ENCODE measurements around the gene PKP1. TPM values are rescaled to one million over a fixed set of nuclear protein-coding genes. Genes with fewer than 3 reads are reported as not detected.

PKP1 gene
- total and polyA plus RNA-seq, 3 donors from 2014 or later: 0.11 to 0.63 (median 0.50) TPM

DNA sequence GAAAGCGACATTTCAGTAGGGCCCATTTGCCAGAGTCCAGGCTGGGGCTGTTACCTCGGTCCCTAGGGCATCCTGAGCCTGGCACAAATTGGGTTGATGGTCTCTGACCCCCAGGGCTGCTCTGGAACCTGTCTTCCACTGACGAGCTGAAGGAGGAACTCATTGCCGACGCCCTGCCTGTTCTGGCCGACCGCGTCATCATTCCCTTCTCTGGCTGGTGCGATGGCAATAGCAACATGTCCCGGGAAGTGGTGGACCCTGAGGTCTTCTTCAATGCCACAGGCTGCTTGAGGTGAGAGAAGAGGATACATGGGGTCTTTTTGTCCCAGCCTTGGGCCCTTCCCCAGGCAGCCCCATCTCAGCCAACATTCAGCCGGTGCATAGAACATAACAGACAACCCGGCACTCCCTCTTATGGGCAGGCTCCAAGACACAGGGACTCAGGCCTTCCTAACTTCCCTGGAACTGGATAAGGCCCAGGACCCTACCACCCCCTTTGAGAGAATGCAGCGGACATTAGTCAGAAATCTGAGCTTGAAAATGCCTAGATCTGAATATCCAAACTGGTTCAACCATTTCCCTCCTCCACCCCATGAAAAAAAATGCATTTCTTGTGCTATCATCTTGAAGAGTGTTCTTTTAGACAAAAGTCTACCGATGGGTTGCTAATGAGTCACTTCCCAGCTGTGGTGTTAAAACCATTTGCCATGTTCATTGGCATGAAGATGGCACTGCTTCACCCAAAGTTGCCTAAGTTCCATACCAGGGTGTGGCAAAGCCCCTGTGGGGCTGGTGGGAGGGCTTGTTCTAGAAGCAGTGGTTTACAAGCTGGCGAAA, 35.4 kb downstream of the PKP1 start:
- Histone ChIP-seq H3K4me1 (no peaks in the 10 kb centered on the region), H3K9me3 (no peaks in the 10 kb centered on the region), H3K27me3 (no peaks in the 10 kb centered on the region), H3K27ac (no peak overlapping the region), H3K4me3 (no peak overlapping the region), H3K36me3 (ENCODE audit: low read depth, missing control alignments) (no peaks in the 10 kb centered on the region)
- WGBS, 2 donors: 86 to 88% methylated on average over 15 of the region's 15 CpGs
- no peak for DNase-seq
- no peak for TF ChIP-seq POLR2A (IDR thresholded peaks at IDR 0.05)
- no peak for TF ChIP-seq CTCF (IDR thresholded peaks at IDR 0.05)
- intact Hi-C loops (cut with DNase I; ENCODE audit: low total_unique reads): no loop called here

DNA sequence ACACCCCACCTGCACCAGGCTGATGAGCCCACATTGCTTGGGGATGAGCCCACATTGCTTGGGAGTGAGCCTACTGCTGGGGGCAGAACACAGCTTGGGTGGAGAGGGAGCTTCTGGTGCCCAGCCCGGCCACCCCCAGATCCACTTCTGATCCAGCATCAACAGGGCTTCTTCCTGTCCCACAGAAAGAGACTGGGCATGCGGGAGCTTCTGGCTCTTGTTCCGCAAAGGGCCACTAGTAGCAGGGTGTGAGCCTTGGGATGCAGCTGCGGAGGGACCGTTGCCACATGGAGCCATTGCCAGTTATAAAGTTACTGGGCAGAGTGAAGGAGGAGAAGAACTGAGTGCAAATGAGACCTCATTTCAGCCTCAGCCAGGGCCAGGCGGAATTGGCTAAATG, 36.3 kb downstream of the PKP1 start:
- H3K9me3 ChIP-seq: no peaks in the 10 kb centered on the region
- H3K4me3 ChIP-seq: no peak overlapping the region
- H3K4me1 ChIP-seq: no peaks in the 10 kb centered on the region
- no peak overlapping the region for H3K27ac ChIP-seq
- no peaks in the 10 kb centered on the region for H3K27me3 ChIP-seq
- WGBS, 2 donors: 86 to 97% methylated on average over 5 to 6 of the region's 6 CpGs
- intact Hi-C loops (cut with DNase I; ENCODE audit: low total_unique reads): no loop called here
- TF ChIP-seq POLR2A (IDR thresholded peaks at IDR 0.05) (no peak), CTCF (IDR thresholded peaks at IDR 0.05) (no peak)
- no peak for DNase-seq
- H3K36me3 ChIP-seq (ENCODE audit: low read depth, missing control alignments): no peaks in the 10 kb centered on the region

DNA sequence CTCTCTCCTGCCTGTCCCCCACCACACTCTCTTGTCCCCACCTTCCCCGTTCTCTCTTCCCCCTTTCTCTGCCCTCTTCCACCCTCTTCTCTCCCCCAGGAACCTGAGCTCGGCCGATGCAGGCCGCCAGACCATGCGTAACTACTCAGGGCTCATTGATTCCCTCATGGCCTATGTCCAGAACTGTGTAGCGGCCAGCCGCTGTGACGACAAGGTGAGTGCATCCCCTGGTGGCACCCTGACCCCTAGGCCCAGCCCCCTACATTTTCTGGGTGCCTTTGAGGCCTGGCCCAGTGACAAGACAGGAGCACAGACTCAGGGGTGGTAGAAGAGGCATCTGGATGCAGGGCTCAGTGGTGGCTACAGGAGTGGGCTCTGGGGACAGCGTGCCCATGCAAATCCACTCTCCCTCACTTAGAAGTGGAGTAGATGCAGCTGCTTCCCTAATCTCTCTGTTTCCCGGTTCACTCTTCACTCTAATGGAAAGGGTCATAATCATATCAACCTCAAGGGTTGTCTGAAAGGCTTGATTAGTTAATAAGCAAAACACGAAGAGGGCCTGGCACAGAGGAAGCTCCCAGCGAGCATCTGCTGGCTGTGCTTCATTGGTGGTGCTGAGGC, 37.0 kb downstream of the PKP1 start:
- Histone ChIP-seq H3K27me3 (no peaks in the 10 kb centered on the region), H3K9me3 (no peaks in the 10 kb centered on the region), H3K4me3 (no peak overlapping the region), H3K4me1 (no peaks in the 10 kb centered on the region), H3K27ac (no peak overlapping the region), H3K36me3 (ENCODE audit: low read depth, missing control alignments) (no peaks in the 10 kb centered on the region)
- no peak for DNase-seq
- 84 to 88% methylated on average over 11 to 12 of the region's 12 CpGs for WGBS, 2 donors
- intact Hi-C loops (cut with DNase I; ENCODE audit: low total_unique reads): no loop called here
- TF ChIP-seq POLR2A (IDR thresholded peaks at IDR 0.05) (no peak), CTCF (IDR thresholded peaks at IDR 0.05) (no peak)

DNA sequence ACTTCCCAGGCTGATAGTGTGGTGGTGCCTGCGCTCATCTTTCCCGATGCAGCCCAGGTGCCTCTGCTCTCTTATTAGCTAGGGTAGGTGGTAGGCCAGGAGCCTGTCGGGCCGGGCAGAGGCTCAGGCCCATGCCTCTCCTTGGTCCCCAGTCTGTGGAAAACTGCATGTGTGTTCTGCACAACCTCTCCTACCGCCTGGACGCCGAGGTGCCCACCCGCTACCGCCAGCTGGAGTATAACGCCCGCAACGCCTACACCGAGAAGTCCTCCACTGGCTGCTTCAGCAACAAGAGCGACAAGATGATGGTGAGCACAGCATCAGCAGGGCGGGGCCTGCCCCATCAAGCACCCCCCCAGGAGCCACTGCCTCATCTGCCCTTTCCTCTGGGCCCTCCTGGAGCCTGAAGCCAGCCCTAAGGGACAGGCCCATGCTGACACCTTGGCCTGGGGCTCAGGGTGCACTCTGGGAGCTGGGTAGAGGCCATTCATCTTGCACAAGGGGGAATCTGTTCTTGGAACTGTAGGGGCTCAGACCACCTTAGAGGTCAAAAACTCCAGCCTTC, 38.6 kb downstream of the PKP1 start:
- no peak overlapping the region for H3K27ac ChIP-seq
- intact Hi-C loops (cut with DNase I; ENCODE audit: low total_unique reads): no loop called here
- no peaks in the 10 kb centered on the region for H3K36me3 ChIP-seq (ENCODE audit: low read depth, missing control alignments)
- 91% methylated on average over 15 of the region's 15 CpGs; no CpG with 5 or more reads in 1 of the 2 donors for WGBS, 2 donors
- H3K27me3 ChIP-seq: no peaks in the 10 kb centered on the region
- H3K9me3 ChIP-seq: no peaks in the 10 kb centered on the region
- no peak for DNase-seq
- no peaks in the 10 kb centered on the region for H3K4me1 ChIP-seq
- H3K4me3 ChIP-seq: no peak overlapping the region
- TF ChIP-seq POLR2A (IDR thresholded peaks at IDR 0.05) (no peak), CTCF (IDR thresholded peaks at IDR 0.05) (no peak)

Data from testis (tissue), 3 donors.